Measurements from ENCODE around the gene TARP.
"Not testable (repeated sequence)": the region's sequence is repeated elsewhere in the genome, so short reads cannot be mapped to it uniquely, and the experiment has no call there.

TARP gene

GRCh38 chr7:38262545-38262944 is 10.9 kb downstream of the TARP start:
- DNase-seq = peak in 2 of 56 donors; percentile 1 to 2

DNA sequence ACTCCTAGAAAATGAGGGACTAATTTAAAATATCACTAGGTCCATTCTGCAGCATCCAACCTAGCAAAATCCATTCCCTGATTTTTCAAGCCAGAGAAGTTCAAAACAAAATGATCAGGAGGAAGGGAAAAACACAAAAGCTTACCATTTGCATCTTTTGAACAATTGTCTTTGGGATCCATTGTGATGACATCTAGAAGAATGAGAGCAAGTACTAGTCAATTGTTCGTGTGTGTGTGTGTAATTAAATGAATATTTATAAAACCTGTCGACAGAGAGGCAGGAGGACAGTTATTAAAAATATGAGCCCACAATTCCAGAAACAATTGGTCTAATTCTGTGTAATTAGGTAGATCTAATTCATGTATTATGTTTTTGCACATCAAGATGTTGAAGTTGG is 11.4 kb downstream of the TARP start:
- not testable (repeated sequence) for DNase-seq

DNA sequence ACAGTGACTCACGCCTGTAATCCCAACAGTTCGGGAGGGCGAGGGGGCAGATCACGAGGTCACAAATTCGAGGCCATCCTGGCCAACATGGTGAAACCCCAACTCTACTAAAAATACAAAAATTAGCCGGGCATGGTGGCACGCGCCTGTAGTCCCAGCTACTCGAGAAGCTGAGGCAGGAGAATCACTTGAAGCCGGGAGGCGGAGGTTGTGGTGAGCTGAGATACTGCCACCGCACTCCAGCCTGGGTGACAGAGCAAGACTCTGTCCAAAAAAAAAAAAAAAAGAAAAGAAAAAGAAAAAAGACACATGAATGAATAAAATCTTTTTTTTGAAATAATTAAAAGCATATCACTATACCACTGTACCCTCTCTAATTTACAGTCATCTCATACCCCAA is 11.8 kb downstream of the TARP start:
- not testable (repeated sequence) for DNase-seq

- not testable (repeated sequence) for DNase-seq
These were observed 14.3 kb downstream of the TARP start for GRCh38 chr7:38259157-38259556.

- DNase-seq = no peak
These were observed 16.1 kb downstream of the TARP start for GRCh38 chr7:38257350-38257677.

GRCh38 chr7:38249849-38250248 is 23.6 kb downstream of the TARP start:
- not testable (repeated sequence) for DNase-seq

GRCh38 chr7:38248069-38248567 is 25.3 kb downstream of the TARP start:
- no peak for DNase-seq

DNA sequence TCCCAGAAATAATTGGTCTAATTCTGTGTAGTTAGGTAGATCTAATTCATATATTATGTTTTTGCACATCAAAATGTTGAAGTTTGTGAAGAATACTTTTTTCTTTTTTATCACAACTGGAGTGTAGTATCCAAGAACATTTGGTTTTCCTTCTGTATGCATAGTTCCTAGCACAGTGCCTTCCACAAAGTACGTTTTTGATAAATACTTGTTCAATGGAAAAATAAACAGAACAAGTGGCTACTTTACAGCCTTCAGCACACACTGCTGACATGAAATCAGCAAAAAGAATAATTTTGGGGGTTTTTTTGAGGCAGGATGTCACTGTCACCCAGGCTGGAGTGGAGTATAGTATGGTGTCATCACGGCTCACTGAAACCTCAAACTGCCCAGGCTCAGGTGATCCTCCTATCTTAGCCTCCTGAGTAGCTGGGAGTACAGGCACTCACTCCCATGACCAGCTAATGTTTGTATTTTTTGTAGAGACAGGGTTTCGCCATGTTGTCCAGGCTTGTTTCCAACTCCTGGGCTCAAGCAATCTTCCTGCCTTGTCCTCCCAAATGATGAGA is 27.9 kb downstream of the TARP start:
- DNase-seq = no peak

DNA sequence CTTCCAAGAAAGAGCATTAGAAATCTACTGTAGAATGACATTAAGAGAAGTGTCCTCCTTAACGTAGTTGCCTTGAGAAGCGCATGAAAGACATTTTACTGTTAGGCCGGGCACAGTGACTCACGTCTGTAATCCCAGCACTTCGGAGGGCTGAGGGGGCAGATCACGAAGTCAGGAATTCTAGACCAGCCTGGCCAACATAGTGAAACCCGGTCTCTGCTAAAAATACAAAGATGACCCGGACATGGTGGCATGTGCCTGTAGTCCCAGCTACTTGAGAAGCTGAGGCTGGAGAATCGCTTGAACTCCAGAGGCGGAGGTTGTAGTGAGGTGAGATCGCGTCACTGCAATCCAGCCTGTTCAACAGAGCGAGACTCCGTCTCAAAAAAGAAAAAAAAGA is 28.9 kb downstream of the TARP start:
- DNase-seq = no peak

- not testable (repeated sequence) for DNase-seq
These were observed 30.1 kb downstream of the TARP start for GRCh38 chr7:38243345-38243744.

DNA sequence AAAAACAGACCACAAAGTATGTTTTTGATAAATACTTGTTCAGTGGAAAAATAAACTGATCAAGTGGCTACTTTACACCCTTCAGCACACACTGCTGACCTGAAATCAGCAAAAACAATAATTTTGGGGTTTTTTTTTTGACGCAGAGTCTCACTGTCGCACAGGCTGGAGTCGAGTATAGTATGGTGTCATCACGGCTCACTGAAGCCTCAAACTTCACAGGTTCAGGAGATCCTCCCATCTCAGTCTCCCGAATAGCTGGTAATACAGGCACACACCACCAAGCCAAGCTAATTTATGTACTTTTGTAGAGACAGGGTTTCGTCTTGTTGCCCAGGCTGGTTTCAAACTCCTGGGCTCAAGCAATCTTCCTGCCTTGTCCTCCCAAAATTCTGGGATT is 30.6 kb downstream of the TARP start:
- no peak for DNase-seq

DNA sequence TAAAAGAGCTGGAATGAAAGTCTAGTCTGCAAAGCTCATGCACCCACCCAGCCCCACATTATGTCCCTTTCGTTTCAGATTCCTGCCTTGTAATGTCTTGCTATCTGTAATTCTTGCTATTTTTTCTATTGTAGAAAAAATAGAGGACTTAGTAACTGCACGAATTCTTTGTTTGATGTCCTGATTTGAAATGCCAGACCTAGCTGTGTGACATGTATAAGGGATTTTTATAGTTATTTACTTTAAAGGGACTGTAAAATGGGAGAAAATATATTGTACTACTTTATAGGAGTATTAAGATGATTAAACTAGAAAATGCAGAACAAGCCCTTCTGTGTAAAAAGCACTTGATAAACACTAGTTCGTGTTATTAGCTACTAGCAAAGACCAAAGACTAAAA is 32.4 kb downstream of the TARP start:
- no peak for DNase-seq

GRCh38 chr7:38239129-38239528 is 34.3 kb downstream of the TARP start:
- DNase-seq = not testable (repeated sequence)

DNA sequence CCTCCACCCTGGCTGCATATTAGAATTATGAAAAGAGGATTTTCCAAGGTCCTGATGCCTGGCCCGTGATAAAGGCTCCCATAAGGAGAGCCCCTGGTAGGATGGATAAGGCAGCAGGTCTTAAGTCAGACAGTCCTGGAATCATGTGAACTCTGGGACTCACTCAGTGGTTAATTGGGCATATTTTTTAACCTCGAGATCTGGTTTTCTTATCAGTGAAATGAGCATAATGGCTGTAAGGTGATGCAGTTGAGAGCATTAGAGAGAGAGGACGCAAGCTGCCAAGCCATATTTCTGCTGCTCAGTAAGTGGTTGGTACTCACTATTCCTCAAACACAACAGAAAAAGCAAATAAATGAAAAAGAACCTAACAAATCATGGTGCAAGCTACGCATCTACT is 37.8 kb downstream of the TARP start:
- DNase-seq = no peak

DNA sequence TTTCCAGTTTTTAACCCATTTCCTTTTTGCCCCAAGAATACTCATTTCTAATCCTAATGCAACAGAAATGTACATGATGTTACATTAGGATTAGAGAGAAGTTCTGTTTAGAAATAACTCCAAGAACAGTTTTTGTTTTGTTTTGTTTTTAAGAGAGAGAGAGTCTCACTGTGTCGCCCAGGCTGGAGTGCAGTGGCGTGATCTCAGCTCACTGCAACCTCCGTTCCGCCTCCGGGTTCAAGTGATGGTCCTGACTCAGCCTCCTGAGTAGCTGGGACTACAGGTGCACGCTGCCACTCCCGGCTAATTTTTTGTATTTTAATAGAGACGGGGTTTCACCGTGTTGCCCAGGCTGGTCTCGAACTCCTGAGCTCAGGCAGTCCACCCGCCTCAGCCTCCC is 38.7 kb downstream of the TARP start:
- DNase-seq = not testable (repeated sequence)

GRCh38 chr7:38232502-38233366 is 40.7 kb downstream of the TARP start:
- DNase-seq = no peak

DNA sequence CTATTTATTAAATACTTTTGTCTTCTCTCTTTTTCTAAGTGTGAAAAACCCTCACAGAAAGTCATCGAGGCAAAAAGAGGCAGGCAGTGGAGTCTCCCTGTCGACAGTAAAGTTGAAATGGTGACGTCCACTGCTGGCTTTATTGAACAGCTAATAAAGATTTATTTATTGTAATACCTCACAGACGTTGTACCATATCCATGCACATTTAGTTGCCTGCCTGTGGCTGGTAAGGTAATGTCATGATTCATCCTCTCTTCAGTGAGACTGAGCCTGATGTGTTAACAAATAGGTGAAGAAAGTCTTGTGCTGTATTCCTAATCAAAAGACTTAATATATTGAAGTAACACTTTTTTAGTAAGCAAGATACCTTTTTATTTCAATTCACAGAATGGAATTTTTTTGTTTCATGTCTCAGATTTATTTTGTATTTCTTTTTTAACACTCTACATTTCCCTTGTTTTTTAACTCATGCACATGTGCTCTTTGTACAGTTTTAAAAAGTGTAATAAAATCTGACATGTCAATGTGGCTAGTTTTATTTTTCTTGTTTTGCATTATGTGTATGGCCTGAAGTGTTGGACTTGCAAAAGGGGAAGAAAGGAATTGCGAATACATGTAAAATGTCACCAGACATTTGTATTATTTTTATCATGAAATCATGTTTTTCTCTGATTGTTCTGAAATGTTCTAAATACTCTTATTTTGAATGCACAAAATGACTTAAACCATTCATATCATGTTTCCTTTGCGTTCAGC is 43.4 kb downstream of the TARP start:
- no peak for DNase-seq

DNA sequence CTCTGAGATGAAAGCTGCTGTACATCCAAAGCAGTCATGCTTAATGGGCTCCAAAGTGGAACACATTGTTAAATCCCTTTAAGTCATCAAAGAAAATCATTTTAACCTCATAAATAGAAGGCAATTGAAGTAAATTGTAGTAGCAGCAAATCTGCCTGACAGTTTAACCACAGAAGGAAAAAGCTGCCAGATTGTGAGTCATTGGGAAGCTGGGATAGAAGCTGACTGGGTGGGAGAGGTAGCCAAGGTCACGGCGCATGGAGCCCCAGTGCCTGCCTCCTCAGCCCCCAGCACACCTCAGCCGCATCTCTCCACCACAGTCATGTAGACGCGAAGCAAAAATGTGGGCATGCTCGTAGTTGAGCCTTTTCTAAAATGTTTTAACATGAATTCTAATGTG is 44.0 kb downstream of the TARP start:
- DNase-seq = no peak

DNA sequence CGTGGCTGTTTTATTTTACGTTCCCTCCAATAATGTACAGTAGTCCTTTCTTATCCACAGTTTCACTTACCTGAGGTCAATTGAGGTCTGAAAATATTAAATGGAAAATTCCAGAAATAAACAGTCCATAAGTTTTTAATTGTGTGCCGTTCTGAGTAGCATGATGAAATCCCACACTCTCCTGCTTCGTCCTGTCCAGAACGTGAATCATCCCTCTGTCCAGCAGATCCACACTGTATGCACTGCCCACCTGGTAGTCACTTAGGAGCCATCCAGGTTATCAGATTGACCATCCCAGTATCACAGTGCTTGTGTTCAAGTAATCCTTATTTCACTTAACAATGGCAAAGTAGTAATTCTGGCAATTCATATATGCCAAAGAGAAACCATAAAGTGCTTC is 49.0 kb downstream of the TARP start:
- no peak for DNase-seq

DNA sequence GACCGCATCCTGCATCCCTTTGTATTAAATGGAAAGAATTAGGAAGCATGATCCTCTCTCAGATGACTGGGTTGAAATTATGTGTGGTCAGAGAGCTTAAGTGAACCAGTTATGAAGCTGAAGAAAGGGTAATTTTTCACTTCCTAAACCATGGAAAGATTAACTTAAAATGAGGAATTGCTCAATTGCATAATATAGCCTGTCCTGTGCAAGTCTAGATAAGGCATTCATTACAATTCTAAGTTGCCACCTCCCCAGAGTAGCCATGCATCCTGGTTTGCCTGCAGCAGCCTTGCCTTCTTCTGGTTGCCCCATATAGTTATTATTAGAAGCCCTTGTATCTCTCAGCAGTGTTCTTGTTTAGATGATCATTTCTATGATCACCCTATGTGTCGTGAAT is 50.1 kb downstream of the TARP start:
- no peak for DNase-seq

- DNase-seq = peak in 2 of 56 donors; percentile 3 to 43
These were observed 50.8 kb downstream of the TARP start for GRCh38 chr7:38222481-38223096.

- no peak for DNase-seq
These were observed 53.0 kb downstream of the TARP start for GRCh38 chr7:38220452-38220851.
